IMR-90 (cell line): ENCODE data around the gene OXNAD1. TPM values are rescaled to one million over a fixed set of nuclear protein-coding genes. Genes with fewer than 3 reads are reported as not detected.

Experiments
- ATAC-seq: fragments of 200-7000 bp; cut with Tn5 transposase; 2 replicates; pipeline ENCODE4 v1.9.1; 2020; ENCODE audit warnings: low read depth, mild to moderate bottlenecking, moderate library complexity
- BruUV-seq: library from RNA; stranded (reverse); fragments of 400-500 nt; replicated peaks from 2 replicates; lab custom pipeline; 2021; lab: Mats Ljungman, UMichigan
- CTCF ChIA-PET: fragments of 300-600 bp; formaldehyde crosslinking; extraction: SDS; loops from one replicate; lab custom pipeline; 2021; ENCODE audit warnings: antibody characterized with exemption; lab: Yijun Ruan, JAX
- POLR2A ChIA-PET: fragments of 300-600 bp; sonication (Branson Sonifier 250); formaldehyde crosslinking; loops from one replicate; lab custom pipeline; 2022; ENCODE audit warnings: antibody characterized with exemption; ENCODE audit not compliant: unreplicated experiment; lab: Charles Lee
- DNase-seq: peaks from one replicate; pipeline ENCODE4 v3.0.0; 2013
- H2AFZ ChIP-seq: replicated peaks from 2 replicates; pipeline ENCODE3; 2013; ENCODE audit warnings: low read length, mild to moderate bottlenecking; ENCODE audit not compliant: poor library complexity
- H2AK5ac ChIP-seq: 2 replicates; pipeline ENCODE4 v1.6.1; 2013; ENCODE audit warnings: low read depth, low read length, inconsistent platforms
- H2AK9ac ChIP-seq: replicated peaks from 2 replicates; pipeline ENCODE3; 2013; ENCODE audit warnings: mild to moderate bottlenecking, low read depth, low read length, moderate library complexity; ENCODE audit not compliant: poor library complexity
- H2BK120ac ChIP-seq: 2 replicates; pipeline ENCODE4 v1.6.1; 2013; ENCODE audit warnings: low read depth, low read length, inconsistent platforms
- H2BK15ac ChIP-seq: 3 replicates; pipeline ENCODE4 v1.6.1; 2013; ENCODE audit warnings: low read depth, low read length, inconsistent platforms
- H2BK20ac ChIP-seq: 2 replicates; pipeline ENCODE4 v1.6.1; 2013; ENCODE audit warnings: low read depth, mild to moderate bottlenecking, inconsistent platforms, low read length, moderate library complexity
- H2BK5ac ChIP-seq: 2 replicates; pipeline ENCODE4 v1.6.1; 2013; ENCODE audit warnings: mild to moderate bottlenecking, low read depth, low read length, inconsistent platforms; ENCODE audit not compliant: poor library complexity, severe bottlenecking
- H3K14ac ChIP-seq: replicated peaks from 2 replicates; pipeline ENCODE4 v1.6.1; 2013; ENCODE audit warnings: low read depth, low read length, inconsistent platforms
- H3K18ac ChIP-seq: 2 replicates; pipeline ENCODE4 v1.6.1; 2013; ENCODE audit warnings: low read depth, low read length, control low read depth
- H3K23ac ChIP-seq: 2 replicates; pipeline ENCODE4 v1.6.1; 2013; ENCODE audit warnings: low read depth, low read length, inconsistent platforms
- H3K27ac ChIP-seq: 2 replicates; pipeline ENCODE4 v1.5.1; 2013; ENCODE audit warnings: mild to moderate bottlenecking, control low read depth, low read length; ENCODE audit not compliant: insufficient read depth
- H3K27me3 ChIP-seq: 2 replicates; pipeline ENCODE4 v1.6.1; 2013; ENCODE audit warnings: low read length; ENCODE audit not compliant: control insufficient read depth, insufficient read depth
- H3K36me3 ChIP-seq: 2 replicates; pipeline ENCODE4 v1.6.1; 2013; ENCODE audit warnings: low read length, mixed read lengths; ENCODE audit not compliant: control insufficient read depth, insufficient read depth
- H3K4ac ChIP-seq: 2 replicates; pipeline ENCODE4 v1.6.1; 2013; ENCODE audit warnings: low read depth, low read length, inconsistent platforms
- H3K4me1 ChIP-seq: 2 replicates; pipeline ENCODE4 v1.6.1; 2013; ENCODE audit warnings: low read length, mixed read lengths; ENCODE audit not compliant: control insufficient read depth, insufficient read depth
- H3K4me2 ChIP-seq: 2 replicates; pipeline ENCODE4 v1.6.1; 2013; ENCODE audit warnings: low read depth, mild to moderate bottlenecking, control low read depth, low read length, moderate library complexity
- H3K4me3 ChIP-seq: 2 replicates; pipeline ENCODE4 v1.5.1; 2013; ENCODE audit warnings: low read depth, mild to moderate bottlenecking, control low read depth, low read length, moderate library complexity; ENCODE audit not compliant: insufficient read depth
- H3K56ac ChIP-seq: 2 replicates; pipeline ENCODE4 v1.6.1; 2013; ENCODE audit warnings: low read length, inconsistent platforms; ENCODE audit not compliant: insufficient read depth; ENCODE audit errors: extremely low read depth
- H3K79me1 ChIP-seq, 2 experiments: 2 replicates each; pipeline ENCODE4 v1.6.1; 2013; ENCODE audit warnings: low read length in 2 of 2, inconsistent platforms in 1 of 2, low read depth in 1 of 2
- H3K9ac ChIP-seq: 2 replicates; pipeline ENCODE4 v1.6.1; 2013; ENCODE audit warnings: low read depth, low read length, control low read depth
- H3K9me1 ChIP-seq: 2 replicates; pipeline ENCODE4 v1.6.1; 2013; ENCODE audit warnings: low read length, inconsistent platforms; ENCODE audit not compliant: insufficient read depth
- H3K9me3 ChIP-seq: 2 replicates; pipeline ENCODE4 v1.6.1; 2013; ENCODE audit warnings: low read length; ENCODE audit not compliant: control insufficient read depth, insufficient read depth
- H4K20me1 ChIP-seq: 2 replicates; pipeline ENCODE4 v1.6.1; 2013; ENCODE audit warnings: low read length, inconsistent platforms; ENCODE audit not compliant: insufficient read depth
- H4K5ac ChIP-seq: 2 replicates; pipeline ENCODE4 v1.6.1; 2013; ENCODE audit warnings: mild to moderate bottlenecking, low read depth, low read length, control low read depth
- H4K8ac ChIP-seq, 2 experiments: 2 replicates each; pipeline ENCODE4 v1.6.1; 2013; ENCODE audit warnings: low read depth in 2 of 2, low read length in 2 of 2, control low read depth in 1 of 2, inconsistent platforms in 1 of 2
- H4K91ac ChIP-seq: 2 replicates; pipeline ENCODE4 v1.6.1; 2013; ENCODE audit warnings: low read depth, low read length, inconsistent platforms; ENCODE audit not compliant: insufficient read depth
- BHLHE40 ChIP-seq: fragments of 150-350 bp; IDR thresholded peaks from 2 replicates; pipeline ENCODE4 v1.6.1; 2016; ENCODE audit warnings: mild to moderate bottlenecking, low read depth, low read length
- CEBPB ChIP-seq: IDR thresholded peaks from 2 replicates; pipeline ENCODE4 v1.6.1; 2012; ENCODE audit warnings: low read depth, low read length, improper control_type of control experiment
- CHD1 ChIP-seq: IDR thresholded peaks from 2 replicates; pipeline ENCODE4 v1.6.1; 2012; ENCODE audit warnings: low read depth, low read length, improper control_type of control experiment
- CTCF ChIP-seq: conservative IDR thresholded peaks from 2 replicates; pipeline ENCODE4 v1.5.1; 2012; ENCODE audit warnings: mild to moderate bottlenecking, low read depth, low read length, improper control_type of control experiment
- FOS ChIP-seq: fragments of 150-350 bp; IDR thresholded peaks from 2 replicates; pipeline ENCODE4 v1.6.1; 2016; ENCODE audit warnings: low read depth, low read length
- MAFK ChIP-seq: IDR thresholded peaks from 2 replicates; pipeline ENCODE4 v1.6.1; 2012; ENCODE audit warnings: low read depth, low read length, improper control_type of control experiment
- MAZ ChIP-seq: IDR thresholded peaks from 2 replicates; pipeline ENCODE4 v1.6.1; 2012; ENCODE audit warnings: low read depth, mild to moderate bottlenecking, low read length, improper control_type of control experiment, moderate library complexity, borderline replicate concordance
- MXI1 ChIP-seq: IDR thresholded peaks from 2 replicates; pipeline ENCODE4 v1.6.1; 2012; ENCODE audit warnings: low read depth, mild to moderate bottlenecking, low read length, moderate library complexity, borderline replicate concordance
- NFE2L2 ChIP-seq: fragments of 150-350 bp; IDR thresholded peaks from 2 replicates; pipeline ENCODE4 v1.6.1; 2016; ENCODE audit warnings: low read depth, mild to moderate bottlenecking, low read length
- RAD21 ChIP-seq: IDR thresholded peaks from 2 replicates; pipeline ENCODE4 v1.6.1; 2012; ENCODE audit warnings: low read length, improper control_type of control experiment
- RCOR1 ChIP-seq: IDR thresholded peaks from 2 replicates; pipeline ENCODE4 v1.6.1; 2012; ENCODE audit warnings: mild to moderate bottlenecking, low read length, improper control_type of control experiment; ENCODE audit not compliant: insufficient replicate concordance
- RFX5 ChIP-seq: IDR thresholded peaks from 2 replicates; pipeline ENCODE4 v1.8.0; 2012; ENCODE audit warnings: low read depth, mild to moderate bottlenecking, low read length, moderate library complexity
- SMC3 ChIP-seq: fragments of 150-350 bp; IDR thresholded peaks from 2 replicates; pipeline ENCODE4 v1.6.1; 2016; ENCODE audit warnings: low read depth, mild to moderate bottlenecking, antibody characterized with exemption, low read length, moderate library complexity
- USF2 ChIP-seq: fragments of 150-350 bp; IDR thresholded peaks from 2 replicates; pipeline ENCODE4 v1.6.1; 2017; ENCODE audit warnings: mild to moderate bottlenecking, antibody characterized with exemption, low read length, low read depth
- WGBS, 2 experiments: methylation state at CpG; one replicate each; pipeline versions ENCODE4 v1.1.5 to v1.1.7; 2013; ENCODE audit warnings: missing lambda C conversion rate in 2 of 2; ENCODE audit not compliant: insufficient read length in 1 of 2; ENCODE audit errors: extremely low coverage in 2 of 2; 5-methylcytosine and 5-hydroxymethylcytosine counted together
- dilution Hi-C: fragments of 300-500 bp; cut with HindIII; formaldehyde crosslinking; loops from one replicate; pipeline ENCODE4 v1.14.3; 2018; ENCODE audit warnings: low sequenced_read_pairs; ENCODE audit not compliant: unreplicated experiment
- in situ Hi-C: fragments of 300-500 bp; cut with MboI; formaldehyde crosslinking; loops from 3 replicates; pipeline ENCODE4 v1.14.3; 2019; ENCODE audit warnings: low sequenced_read_pairs, inconsistent platforms, mixed read lengths
- intact Hi-C: fragments of 100-400 bp; cut with micrococcal nuclease; formaldehyde crosslinking; loops from 2 replicates; pipeline ENCODE4 v1.10.0; 2022
- polyA plus RNA-seq, 3 experiments: library from polyadenylated mRNA; depleted of rRNA; stranded (reverse); fragments of >200 nt; gene quantifications; 2 replicates each; pipeline ENCODE4 v1.2.3, GENCODE V29; 2012; ENCODE audit warnings: low replicate concordance in 1 of 3
- total RNA-seq: library from RNA; depleted of rRNA; stranded (reverse); fragments of >200 nt; gene quantifications from 2 replicates; pipeline ENCODE4 v1.2.3, GENCODE V29; 2012

Gene OXNAD1
- total and polyA plus RNA-seq, 2 of the 4 experiments (the other 2 are of a cell fraction), result 6.2 to 11.3 TPM

GRCh38 chr3:16252988-16253387, 12.0 kb upstream of the OXNAD1 start:
- no peak overlapping the region for H4K5ac ChIP-seq
- no peak overlapping the region for H2BK5ac ChIP-seq
- no peak overlapping the region for H3K56ac ChIP-seq
- no peak overlapping the region for H3K4me2 ChIP-seq
- peaks cover 3 to 4% of the 10 kb centered on the region in 2 experiments; a peak in 2 of 4 replicates for H3K79me1 ChIP-seq
- H4K8ac ChIP-seq, result no peak overlapping the region
- H3K9ac ChIP-seq, result no peak overlapping the region
- intact Hi-C loops, result no loop called here
- no peaks in the 10 kb centered on the region for H4K20me1 ChIP-seq
- no peaks in the 10 kb centered on the region for H3K27me3 ChIP-seq
- no peaks in the 10 kb centered on the region; the same call in 1 of the 2 replicates for H3K36me3 ChIP-seq
- no peak for ATAC-seq
- H4K91ac ChIP-seq, result no peak overlapping the region
- H3K18ac ChIP-seq, result no peak overlapping the region
- no peak overlapping the region for H2BK15ac ChIP-seq
- WGBS, 2 experiments, result no CpG with 5 or more reads among the region's 2 CpGs
- H3K9me3 ChIP-seq, result no peaks in the 10 kb centered on the region
- H2AFZ ChIP-seq, result no peak overlapping the region
- no peak overlapping the region for H2AK9ac ChIP-seq
- no peak overlapping the region for H3K4ac ChIP-seq
- H3K4me1 ChIP-seq, result no peaks in the 10 kb centered on the region
- no peak for TF ChIP-seq NFE2L2
- TF ChIP-seq MAFK, result no peak
- no peak for TF ChIP-seq RFX5
- no peak for TF ChIP-seq BHLHE40
- no peak for TF ChIP-seq CTCF
- TF ChIP-seq USF2, result no peak; the same call in 1 of the 2 replicates
- no peak for TF ChIP-seq MAZ
- no peak for TF ChIP-seq RCOR1
- no peak for TF ChIP-seq MXI1
- TF ChIP-seq SMC3, result no peak
- TF ChIP-seq CEBPB, result no peak
- no peak for TF ChIP-seq RAD21
- no peak for TF ChIP-seq FOS
- TF ChIP-seq CHD1, result no peak
- POLR2A ChIA-PET, result no interaction called here
- H3K27ac ChIP-seq, result no peak overlapping the region
- H3K4me3 ChIP-seq, result no peak overlapping the region
- no peak overlapping the region for H2AK5ac ChIP-seq
- dilution Hi-C loops, result no loop called here
- no peak overlapping the region for H2BK20ac ChIP-seq
- no TSS peak for BruUV-seq
- H3K9me1 ChIP-seq, result no peaks in the 10 kb centered on the region
- CTCF ChIA-PET, result interaction anchor here (0.6 kb wide), 1 partner anchor 22 kb away, joined by 3 read pairs; no protein-coding TSS in a partner anchor
- no peak overlapping the region for H2BK120ac ChIP-seq
- in situ Hi-C loops, result loop anchor here (5.0 kb wide), 1 partner anchor 431 kb away; no protein-coding TSS in a partner anchor
- DNase-seq, result no peak
- no peak overlapping the region for H3K23ac ChIP-seq
- no peak overlapping the region for H3K14ac ChIP-seq
